AG09319 (cell line): ENCODE measurements around the gene ITIH2.
"Not testable (repeated sequence)": the region's sequence is repeated elsewhere in the genome, so short reads cannot be mapped to it uniquely, and the experiment has no call there.

Source experiments
- DNase-seq: peaks from one replicate; pipeline ENCODE4 v3.0.0-alpha.2; 2010; ENCODE audit warnings: low read depth; ENCODE audit errors: extremely low read depth
- TF ChIP-seq, protein P1 (sequence below): IDR thresholded peaks from 2 replicates; pipeline ENCODE4 v1.5.1; 2011; ENCODE audit warnings: low read depth, mild to moderate bottlenecking, inconsistent platforms, low read length, moderate library complexity

ITIH2 gene

DNA sequence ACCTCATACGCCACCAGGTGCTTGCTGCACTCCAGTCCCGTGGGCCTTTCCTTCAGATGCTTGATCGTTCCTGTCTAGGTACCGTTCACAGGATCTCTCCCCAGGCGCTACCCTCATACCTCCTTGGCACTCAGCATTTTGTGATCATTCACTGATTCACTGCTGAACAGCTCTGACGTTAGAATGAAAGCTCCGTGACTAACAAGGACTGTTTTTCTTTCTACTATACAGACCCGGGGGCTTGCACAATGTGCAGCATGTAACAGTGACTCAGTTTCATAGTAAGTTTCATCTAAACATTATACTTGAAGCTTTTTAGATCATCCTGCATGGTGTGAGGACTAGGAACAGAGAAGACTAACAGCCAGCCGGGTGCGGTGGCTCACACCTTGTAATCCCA is 64.1 kb downstream of the ITIH2 start:
- no peak for DNase-seq
- TF ChIP-seq, protein P1, sequence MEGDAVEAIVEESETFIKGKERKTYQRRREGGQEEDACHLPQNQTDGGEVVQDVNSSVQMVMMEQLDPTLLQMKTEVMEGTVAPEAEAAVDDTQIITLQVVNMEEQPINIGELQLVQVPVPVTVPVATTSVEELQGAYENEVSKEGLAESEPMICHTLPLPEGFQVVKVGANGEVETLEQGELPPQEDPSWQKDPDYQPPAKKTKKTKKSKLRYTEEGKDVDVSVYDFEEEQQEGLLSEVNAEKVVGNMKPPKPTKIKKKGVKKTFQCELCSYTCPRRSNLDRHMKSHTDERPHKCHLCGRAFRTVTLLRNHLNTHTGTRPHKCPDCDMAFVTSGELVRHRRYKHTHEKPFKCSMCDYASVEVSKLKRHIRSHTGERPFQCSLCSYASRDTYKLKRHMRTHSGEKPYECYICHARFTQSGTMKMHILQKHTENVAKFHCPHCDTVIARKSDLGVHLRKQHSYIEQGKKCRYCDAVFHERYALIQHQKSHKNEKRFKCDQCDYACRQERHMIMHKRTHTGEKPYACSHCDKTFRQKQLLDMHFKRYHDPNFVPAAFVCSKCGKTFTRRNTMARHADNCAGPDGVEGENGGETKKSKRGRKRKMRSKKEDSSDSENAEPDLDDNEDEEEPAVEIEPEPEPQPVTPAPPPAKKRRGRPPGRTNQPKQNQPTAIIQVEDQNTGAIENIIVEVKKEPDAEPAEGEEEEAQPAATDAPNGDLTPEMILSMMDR: no peak

GRCh38 chr10:7768417-7768816 is 65.3 kb downstream of the ITIH2 start:
- no peak for DNase-seq
- TF ChIP-seq, protein P1: no peak

- TF ChIP-seq, protein P1: no peak
- no peak for DNase-seq
Observed at GRCh38 chr10:7773845-7774801, 71.0 kb downstream of the ITIH2 start.

DNA sequence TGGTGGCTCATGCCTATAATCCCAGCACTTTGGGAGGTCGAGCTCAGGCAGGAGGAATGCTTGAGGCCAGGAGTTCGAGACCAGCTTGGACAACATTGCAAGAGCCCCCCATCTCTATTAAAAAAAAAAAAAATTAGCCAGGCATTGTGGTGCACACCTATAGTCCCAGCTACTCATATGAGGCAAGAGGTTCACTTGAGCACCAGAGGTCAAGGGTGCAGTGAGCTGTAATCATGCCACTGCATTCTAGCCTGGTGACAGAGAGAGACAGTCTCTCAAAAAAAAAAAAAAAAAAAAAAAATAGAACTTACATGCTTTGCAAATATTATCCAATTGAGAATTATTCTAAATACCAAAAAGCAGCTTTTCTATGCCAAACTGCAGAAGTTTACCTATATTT is 73.7 kb downstream of the ITIH2 start:
- DNase-seq: no peak
- TF ChIP-seq, protein P1: no peak

GRCh38 chr10:7782194-7782593 is 79.1 kb downstream of the ITIH2 start:
- not testable (repeated sequence) for DNase-seq

GRCh38 chr10:7786430-7786829 is 83.3 kb downstream of the ITIH2 start:
- TF ChIP-seq, protein P1: no peak
- no peak for DNase-seq

- TF ChIP-seq, protein P1: no peak
- DNase-seq: no peak
Observed at GRCh38 chr10:7787150-7787856, 84.2 kb downstream of the ITIH2 start.
